Osteoblast (primary cell): Measurements from ENCODE around the gene FRMD8. TPM values are rescaled to one million over a fixed set of nuclear protein-coding genes. Genes with fewer than 3 reads are reported as not detected.
"Not testable (repeated sequence)": the region's sequence is repeated elsewhere in the genome, so short reads cannot be mapped to it uniquely, and the experiment has no call there.

Experiments used
- DNase-seq: peaks from one replicate; pipeline ENCODE4 v3.0.0; 2011; ENCODE audit warnings: low spot score, mixed read lengths; ENCODE audit not compliant: insufficient read length; ENCODE audit errors: missing footprints
- H2AFZ ChIP-seq: 2 replicates; pipeline ENCODE4 v1.6.0; 2011; ENCODE audit warnings: mild to moderate bottlenecking, low read length
- H3K27ac ChIP-seq: 2 replicates; pipeline ENCODE4 v1.5.1; 2011; ENCODE audit warnings: mild to moderate bottlenecking, low read depth, low read length, moderate library complexity
- H3K27me3 ChIP-seq: 2 replicates; pipeline ENCODE4 v1.6.0; 2012; ENCODE audit warnings: mild to moderate bottlenecking, control low read depth, inconsistent platforms, low read length, moderate library complexity; ENCODE audit not compliant: insufficient read depth
- H3K36me3 ChIP-seq: 2 replicates; pipeline ENCODE4 v1.5.1; 2011; ENCODE audit warnings: mild to moderate bottlenecking, low read length, control low read depth, moderate library complexity; ENCODE audit not compliant: insufficient read depth
- H3K4me1 ChIP-seq: 2 replicates; pipeline ENCODE4 v1.5.1; 2011; ENCODE audit warnings: mild to moderate bottlenecking, low read length, control low read depth, moderate library complexity; ENCODE audit not compliant: insufficient read depth
- H3K4me2 ChIP-seq: 2 replicates; pipeline ENCODE4 v1.6.0; 2011; ENCODE audit warnings: mild to moderate bottlenecking, low read length; ENCODE audit not compliant: insufficient read depth
- H3K4me3 ChIP-seq: fragments of 200-600 bp; sonication (generic); 3 replicates; pipeline ENCODE4 v1.5.1; 2012; ENCODE audit warnings: mild to moderate bottlenecking, low read length, inconsistent platforms; ENCODE audit not compliant: insufficient read depth
- H3K79me2 ChIP-seq: 2 replicates; pipeline ENCODE4 v1.6.0; 2012; ENCODE audit warnings: mild to moderate bottlenecking, low read length, control low read depth, inconsistent platforms; ENCODE audit not compliant: insufficient read depth
- H3K9me3 ChIP-seq: 2 replicates; pipeline ENCODE4 v1.5.1; 2011; ENCODE audit warnings: low read depth, low read length, control low read depth
- H4K20me1 ChIP-seq: 2 replicates; pipeline ENCODE4 v1.6.0; 2012; ENCODE audit warnings: mild to moderate bottlenecking, low read length, control low read depth; ENCODE audit not compliant: insufficient read depth
- CTCF ChIP-seq: IDR thresholded peaks from 2 replicates; pipeline ENCODE4 v1.5.1; 2011; ENCODE audit warnings: mild to moderate bottlenecking, low read depth, low read length, moderate library complexity; ENCODE audit errors: extremely low read depth
- total RNA-seq: library from RNA; depleted of rRNA; stranded (reverse); fragments of >200 nt; gene quantifications from 2 replicates; pipeline ENCODE4 v1.2.3, GENCODE V29; 2012

Gene FRMD8
- total RNA-seq, 1 donor = 78.2 TPM

GRCh38 chr11:65411681-65412070 is 25.2 kb downstream of the FRMD8 start:
- H3K9me3 ChIP-seq = no peaks in the 10 kb centered on the region
- H3K79me2 ChIP-seq = peaks cover 14% of the 10 kb centered on the region
- H2AFZ ChIP-seq = no peak overlapping the region
- H3K27me3 ChIP-seq = no peaks in the 10 kb centered on the region
- H3K4me3 ChIP-seq = no peak overlapping the region
- peaks cover 38% of the 10 kb centered on the region for H3K36me3 ChIP-seq
- DNase-seq = peak; percentile 48
- peaks cover 10% of the 10 kb centered on the region for H3K4me1 ChIP-seq
- no peaks in the 10 kb centered on the region for H4K20me1 ChIP-seq
- H3K27ac ChIP-seq = no peak overlapping the region
- no peak for TF ChIP-seq CTCF
- no peak overlapping the region for H3K4me2 ChIP-seq

GRCh38 chr11:65412271-65413076 is 26.0 kb downstream of the FRMD8 start:
- Histone ChIP-seq H3K27me3 (no peaks in the 10 kb centered on the region), H4K20me1 (peaks cover 3% of the 10 kb centered on the region), H3K4me1 (peaks cover 18% of the 10 kb centered on the region), H2AFZ (no peak overlapping the region), H3K4me2 (no peak overlapping the region), H3K4me3 (no peak overlapping the region), H3K27ac (no peak overlapping the region), H3K9me3 (no peaks in the 10 kb centered on the region), H3K36me3 (peaks cover 34% of the 10 kb centered on the region), H3K79me2 (peaks cover 22% of the 10 kb centered on the region)
- no peak for TF ChIP-seq CTCF
- peak; percentile 44 for DNase-seq

- not testable (repeated sequence) for DNase-seq, H3K4me2 ChIP-seq
- peaks cover 29% of the 10 kb centered on the region for H3K79me2 ChIP-seq
Measured at GRCh38 chr11:65413077-65413664, 26.7 kb downstream of the FRMD8 start.

GRCh38 chr11:65414776-65415498 is 28.5 kb downstream of the FRMD8 start:
- Histone ChIP-seq H3K79me2 (peaks cover 42% of the 10 kb centered on the region), H4K20me1 (peaks cover 3% of the 10 kb centered on the region), H3K36me3 (peaks cover 18% of the 10 kb centered on the region), H3K4me3 (no peak overlapping the region), H3K9me3 (no peaks in the 10 kb centered on the region), H3K27ac (no peak overlapping the region), H3K4me1 (peaks cover 42% of the 10 kb centered on the region), H3K4me2 (no peak overlapping the region), H2AFZ (no peak overlapping the region), H3K27me3 (no peaks in the 10 kb centered on the region)
- no peak for TF ChIP-seq CTCF
- peak; percentile 76 for DNase-seq

More at GRCh38 chr11:65413077-65413664, 26.7 kb downstream of the FRMD8 start:
- Histone ChIP-seq H3K4me1 (peaks cover 25% of the 10 kb centered on the region), H3K36me3 (peaks cover 33% of the 10 kb centered on the region)
- not testable (repeated sequence) for H3K9me3 ChIP-seq, H2AFZ ChIP-seq, H3K27ac ChIP-seq, H4K20me1 ChIP-seq, H3K27me3 ChIP-seq, H3K4me3 ChIP-seq
